Measurements from ENCODE around the gene ARF1. TPM values are rescaled to one million over a fixed set of nuclear protein-coding genes. Genes with fewer than 3 reads are reported as not detected.

The ARF1 gene
- polyA plus RNA-seq, 1 experiment, result 933 TPM

DNA sequence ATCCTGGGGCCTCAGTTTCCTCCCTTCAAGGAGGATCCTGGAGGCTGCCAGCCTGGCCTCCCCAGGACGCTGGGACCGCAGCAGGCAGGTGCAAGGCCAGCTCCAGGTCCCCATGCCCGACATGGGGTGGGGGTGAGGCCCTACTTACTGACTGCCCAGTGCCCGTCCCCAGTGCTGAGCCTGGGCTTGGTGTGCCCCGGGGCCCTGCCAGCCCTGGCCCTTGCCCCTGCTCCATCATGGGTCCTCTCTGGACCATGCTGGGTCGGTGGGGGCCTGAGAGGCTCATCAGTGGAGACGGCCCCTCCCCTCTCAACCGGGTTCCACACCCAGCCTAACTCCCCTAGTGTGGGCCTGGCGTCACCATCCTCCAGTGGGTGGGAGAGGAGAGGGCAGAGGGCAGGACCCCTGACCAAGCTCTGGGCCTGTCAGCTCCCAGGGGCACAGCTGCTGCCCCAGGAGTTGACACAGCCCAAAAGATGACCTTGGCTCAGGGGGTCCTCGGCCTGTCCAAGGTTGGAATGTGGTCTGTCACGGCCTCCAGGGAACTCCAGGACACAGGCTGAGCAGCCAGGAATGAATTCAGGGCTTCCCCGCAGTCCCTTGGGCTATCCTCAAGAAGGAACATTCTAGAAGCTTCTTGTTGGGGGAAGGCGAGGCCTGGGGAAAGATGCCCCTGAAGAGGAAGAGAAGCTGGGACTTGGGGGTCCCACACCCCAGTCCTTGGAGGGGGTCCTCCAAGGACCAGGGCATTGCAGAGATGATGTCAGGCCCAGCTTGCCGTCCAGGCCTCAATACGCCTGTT is 17.6 kb upstream of the ARF1 start:
- TF ChIP-seq, protein P1, sequence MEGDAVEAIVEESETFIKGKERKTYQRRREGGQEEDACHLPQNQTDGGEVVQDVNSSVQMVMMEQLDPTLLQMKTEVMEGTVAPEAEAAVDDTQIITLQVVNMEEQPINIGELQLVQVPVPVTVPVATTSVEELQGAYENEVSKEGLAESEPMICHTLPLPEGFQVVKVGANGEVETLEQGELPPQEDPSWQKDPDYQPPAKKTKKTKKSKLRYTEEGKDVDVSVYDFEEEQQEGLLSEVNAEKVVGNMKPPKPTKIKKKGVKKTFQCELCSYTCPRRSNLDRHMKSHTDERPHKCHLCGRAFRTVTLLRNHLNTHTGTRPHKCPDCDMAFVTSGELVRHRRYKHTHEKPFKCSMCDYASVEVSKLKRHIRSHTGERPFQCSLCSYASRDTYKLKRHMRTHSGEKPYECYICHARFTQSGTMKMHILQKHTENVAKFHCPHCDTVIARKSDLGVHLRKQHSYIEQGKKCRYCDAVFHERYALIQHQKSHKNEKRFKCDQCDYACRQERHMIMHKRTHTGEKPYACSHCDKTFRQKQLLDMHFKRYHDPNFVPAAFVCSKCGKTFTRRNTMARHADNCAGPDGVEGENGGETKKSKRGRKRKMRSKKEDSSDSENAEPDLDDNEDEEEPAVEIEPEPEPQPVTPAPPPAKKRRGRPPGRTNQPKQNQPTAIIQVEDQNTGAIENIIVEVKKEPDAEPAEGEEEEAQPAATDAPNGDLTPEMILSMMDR (IDR thresholded peaks at IDR 0.05; ENCODE audit: insufficient read depth, low read depth, low read length), result no peak
- H3K4me3 ChIP-seq (ENCODE audit: low read depth, low read length), result no peak overlapping the region
- H3K36me3 ChIP-seq (ENCODE audit: control insufficient read depth, insufficient read depth, low read length), result no peaks in the 10 kb centered on the region
- H3K27me3 ChIP-seq (ENCODE audit: control insufficient read depth, insufficient read depth, low read length), result peaks cover 12% of the 10 kb centered on the region
- DNase-seq (ENCODE audit: low read depth), result no peak
- ChIA-PET CTCF (no interaction called here), POLR2A (no interaction called here)

- no peak for DNase-seq (ENCODE audit: low read depth)
- Histone ChIP-seq H3K4me3 (ENCODE audit: low read depth, low read length) (no peak overlapping the region), H3K27me3 (ENCODE audit: control insufficient read depth, insufficient read depth, low read length) (peaks cover 8% of the 10 kb centered on the region), H3K36me3 (ENCODE audit: control insufficient read depth, insufficient read depth, low read length) (no peaks in the 10 kb centered on the region)
- POLR2A ChIA-PET, result interaction anchor here (0.7 kb wide), 1 partner anchor 16 kb away, joined by 5 read pairs; no protein-coding TSS in a partner anchor
- CTCF ChIA-PET, result no interaction called here
- TF ChIP-seq, protein P1 (IDR thresholded peaks at IDR 0.05; ENCODE audit: insufficient read depth, low read depth, low read length), result no peak
These were observed 16.8 kb upstream of the ARF1 start for GRCh38 chr1:228065543-228066347.

- Histone ChIP-seq H3K27me3 (ENCODE audit: control insufficient read depth, insufficient read depth, low read length) (peaks cover 8% of the 10 kb centered on the region), H3K36me3 (ENCODE audit: control insufficient read depth, insufficient read depth, low read length) (no peaks in the 10 kb centered on the region), H3K4me3 (ENCODE audit: low read depth, low read length) (no peak overlapping the region)
- TF ChIP-seq, protein P1 (IDR thresholded peaks at IDR 0.05; ENCODE audit: insufficient read depth, low read depth, low read length), result no peak
- DNase-seq (ENCODE audit: low read depth), result no peak
- ChIA-PET CTCF (no interaction called here), POLR2A (interaction anchor here (0.7 kb wide), 1 partner anchor 16 kb away, joined by 5 read pairs; no protein-coding TSS in a partner anchor)
These were observed 16.1 kb upstream of the ARF1 start for GRCh38 chr1:228066416-228066815.

- TF ChIP-seq, protein P1 (IDR thresholded peaks at IDR 0.05; ENCODE audit: insufficient read depth, low read depth, low read length), result no peak
- ChIA-PET CTCF (no interaction called here), POLR2A (interaction anchor here (0.7 kb wide), 1 partner anchor 15 kb away, joined by 5 read pairs; no protein-coding TSS in a partner anchor)
- no peak overlapping the region for H3K4me3 ChIP-seq (ENCODE audit: low read depth, low read length)
- no peak for DNase-seq (ENCODE audit: low read depth)
- H3K36me3 ChIP-seq (ENCODE audit: control insufficient read depth, insufficient read depth, low read length), result no peaks in the 10 kb centered on the region
- H3K27me3 ChIP-seq (ENCODE audit: control insufficient read depth, insufficient read depth, low read length), result peaks cover 8% of the 10 kb centered on the region
These were observed 15.4 kb upstream of the ARF1 start for GRCh38 chr1:228066891-228067654.
